Activated naive CD8-positive, alpha-beta T cell treated with anti-CD3 and anti-CD28 coated beads, Interleukin-2, amount 10 ng/mL, durations not matched to agents 7 days and 5 days (primary cell): ENCODE measurements around the gene ARHGAP6. TPM values are rescaled to one million over a fixed set of nuclear protein-coding genes. Genes with fewer than 3 reads are reported as not detected.
A peak's percentile ranks its signal among the peaks of the same experiment; 100 is the strongest.

Source experiments
- ATAC-seq: fragments of 150-1000 bp; cut with Tn5 transposase; one replicate; pipeline ENCODE4 v1.10.0; 2021; ENCODE audit warnings: low read depth, moderate library complexity
- POLR2A ChIA-PET: fragments of 350-600 bp; sonication (Branson Sonifier 250); formaldehyde crosslinking; loops from one replicate; lab custom pipeline; 2021; ENCODE audit warnings: antibody characterized with exemption; lab: Charles Lee
- DNase-seq: peaks from one replicate; pipeline ENCODE4 v3.0.0; 2021
- H3K27ac Mint-ChIP-seq: one replicate; pipeline ENCODE4 v1.8.0; 2022; ENCODE audit warnings: mild to moderate bottlenecking, mixed read lengths
- H3K27me3 Mint-ChIP-seq: one replicate; pipeline ENCODE4 v1.8.0; 2022; ENCODE audit warnings: mild to moderate bottlenecking, moderate library complexity, mixed read lengths
- H3K36me3 Mint-ChIP-seq: one replicate; pipeline ENCODE4 v1.8.0; 2021; ENCODE audit warnings: mild to moderate bottlenecking, mixed read lengths
- H3K4me1 Mint-ChIP-seq: one replicate; pipeline ENCODE4 v1.8.0; 2021; ENCODE audit warnings: mixed read lengths
- H3K4me3 Mint-ChIP-seq: one replicate; pipeline ENCODE4 v1.8.0; 2022; ENCODE audit warnings: mild to moderate bottlenecking, moderate library complexity, mixed read lengths
- H3K9me3 Mint-ChIP-seq: one replicate; pipeline ENCODE4 v1.8.0; 2021; ENCODE audit warnings: mixed read lengths
- total RNA-seq, 2 experiments: library from RNA; stranded (reverse); gene quantifications; one replicate each; pipeline ENCODE4 v1.2.3, GENCODE V29; 2021

ARHGAP6 gene, protein sequence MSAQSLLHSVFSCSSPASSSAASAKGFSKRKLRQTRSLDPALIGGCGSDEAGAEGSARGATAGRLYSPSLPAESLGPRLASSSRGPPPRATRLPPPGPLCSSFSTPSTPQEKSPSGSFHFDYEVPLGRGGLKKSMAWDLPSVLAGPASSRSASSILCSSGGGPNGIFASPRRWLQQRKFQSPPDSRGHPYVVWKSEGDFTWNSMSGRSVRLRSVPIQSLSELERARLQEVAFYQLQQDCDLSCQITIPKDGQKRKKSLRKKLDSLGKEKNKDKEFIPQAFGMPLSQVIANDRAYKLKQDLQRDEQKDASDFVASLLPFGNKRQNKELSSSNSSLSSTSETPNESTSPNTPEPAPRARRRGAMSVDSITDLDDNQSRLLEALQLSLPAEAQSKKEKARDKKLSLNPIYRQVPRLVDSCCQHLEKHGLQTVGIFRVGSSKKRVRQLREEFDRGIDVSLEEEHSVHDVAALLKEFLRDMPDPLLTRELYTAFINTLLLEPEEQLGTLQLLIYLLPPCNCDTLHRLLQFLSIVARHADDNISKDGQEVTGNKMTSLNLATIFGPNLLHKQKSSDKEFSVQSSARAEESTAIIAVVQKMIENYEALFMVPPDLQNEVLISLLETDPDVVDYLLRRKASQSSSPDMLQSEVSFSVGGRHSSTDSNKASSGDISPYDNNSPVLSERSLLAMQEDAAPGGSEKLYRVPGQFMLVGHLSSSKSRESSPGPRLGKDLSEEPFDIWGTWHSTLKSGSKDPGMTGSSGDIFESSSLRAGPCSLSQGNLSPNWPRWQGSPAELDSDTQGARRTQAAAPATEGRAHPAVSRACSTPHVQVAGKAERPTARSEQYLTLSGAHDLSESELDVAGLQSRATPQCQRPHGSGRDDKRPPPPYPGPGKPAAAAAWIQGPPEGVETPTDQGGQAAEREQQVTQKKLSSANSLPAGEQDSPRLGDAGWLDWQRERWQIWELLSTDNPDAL (N-terminal part only)
- not detected for total RNA-seq

DNA sequence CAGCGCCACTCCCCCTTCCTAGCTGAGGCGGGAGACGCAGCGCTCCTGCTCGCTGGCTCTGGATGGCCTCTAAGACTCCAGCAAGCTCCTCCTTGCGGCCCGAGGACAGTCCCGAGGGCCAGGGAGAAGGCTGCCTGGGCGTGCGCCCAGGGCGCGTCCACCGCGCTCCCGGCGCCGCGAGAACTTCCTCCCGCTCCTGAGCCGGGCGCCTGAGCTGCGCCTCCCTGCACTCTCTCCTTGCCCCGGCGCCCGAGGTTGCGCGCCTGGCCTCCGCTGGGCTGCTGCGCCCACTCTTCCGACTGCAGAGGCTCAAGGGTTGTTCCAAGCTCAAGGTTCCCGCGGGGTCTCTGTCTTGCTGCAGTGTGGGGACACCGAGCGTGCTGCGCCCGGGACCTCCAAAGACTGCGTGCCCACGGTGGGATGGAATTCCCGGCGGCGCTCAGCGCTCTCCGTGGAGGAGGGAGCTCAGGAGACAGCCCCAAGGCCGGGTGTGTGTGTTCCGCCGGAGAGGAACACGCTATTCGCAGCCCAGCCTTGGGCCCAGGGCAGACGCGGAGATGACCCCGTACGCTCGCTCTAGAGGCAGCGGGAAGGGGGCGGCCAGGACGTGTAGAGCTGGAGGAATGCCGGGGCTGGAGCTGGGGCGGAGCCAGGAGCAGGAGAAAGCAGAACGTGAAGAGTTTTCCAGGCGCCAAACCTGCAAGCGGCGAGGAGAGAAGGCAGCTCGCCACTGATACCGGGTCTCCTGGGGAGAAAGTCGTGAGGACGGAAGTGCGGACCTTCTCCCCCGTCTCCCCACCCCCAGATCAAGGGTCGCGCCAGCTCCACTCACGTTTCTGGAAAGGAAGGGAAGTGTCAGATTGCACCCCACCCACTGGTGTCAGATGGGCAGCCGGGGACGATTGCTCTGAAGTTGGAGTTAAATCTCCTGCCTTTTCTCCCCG lies at the start of gene ARHGAP6:
TSS of gene ARHGAP6 (minus strand) at position 753 of the 944 bp plus-strand sequence. CDS start 1,092 bp downstream, outside the sequence.
- Mint-ChIP-seq H3K4me1 (no peaks in the 10 kb centered on the region), H3K27me3 (peaks cover 46% of the 10 kb centered on the region), H3K4me3 (peak within 1 kb of the TSS; percentile 45), H3K27ac (no peak within 1 kb of the TSS), H3K36me3 (no peaks in the 10 kb centered on the region), H3K9me3 (no peaks in the 10 kb centered on the region)
- POLR2A ChIA-PET, result no interaction called here
- no peak for ATAC-seq
- peak; percentile 15 for DNase-seq

- no peak for DNase-seq
- H3K36me3 Mint-ChIP-seq, result no peaks in the 10 kb centered on the region
- H3K4me1 Mint-ChIP-seq, result no peaks in the 10 kb centered on the region
- no peak overlapping the region for H3K4me3 Mint-ChIP-seq
- POLR2A ChIA-PET, result no interaction called here
- H3K9me3 Mint-ChIP-seq, result no peaks in the 10 kb centered on the region
- no peak for ATAC-seq
- no peak overlapping the region for H3K27ac Mint-ChIP-seq
- H3K27me3 Mint-ChIP-seq, result peaks cover 7% of the 10 kb centered on the region
Observed at GRCh38 chrX:11704725-11705495, 39.2 kb upstream of the ARHGAP6 start.

DNA sequence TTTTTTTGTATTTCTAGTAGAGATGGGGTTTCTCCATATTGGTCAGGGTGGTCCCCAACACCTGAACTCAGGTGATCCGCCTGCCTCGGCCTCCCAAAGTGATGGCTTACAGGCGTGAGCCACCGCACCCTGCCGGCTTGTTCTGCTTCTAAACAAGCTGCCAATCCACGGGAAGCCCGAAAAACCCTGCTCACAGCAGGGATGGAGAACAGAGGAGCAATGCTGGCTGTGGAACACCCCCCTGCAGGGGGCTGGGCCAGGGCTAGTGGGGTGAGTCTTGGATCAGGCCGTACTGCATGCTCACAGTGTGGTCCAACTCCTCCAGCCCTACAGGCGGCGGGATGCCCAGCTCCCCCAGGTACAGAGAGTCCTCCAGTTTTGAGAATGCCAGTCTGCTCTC lies 38.1 kb upstream of the ARHGAP6 start:
- no peaks in the 10 kb centered on the region for H3K9me3 Mint-ChIP-seq
- DNase-seq (no peak), ATAC-seq (no peak)
- no peak overlapping the region for H3K4me3 Mint-ChIP-seq
- no peak overlapping the region for H3K27ac Mint-ChIP-seq
- H3K36me3 Mint-ChIP-seq, result no peaks in the 10 kb centered on the region
- peaks cover 7% of the 10 kb centered on the region for H3K27me3 Mint-ChIP-seq
- no peaks in the 10 kb centered on the region for H3K4me1 Mint-ChIP-seq
- POLR2A ChIA-PET, result no interaction called here

- Mint-ChIP-seq H3K27ac (no peak overlapping the region), H3K4me1 (no peaks in the 10 kb centered on the region), H3K27me3 (peaks cover 11% of the 10 kb centered on the region), H3K4me3 (no peak overlapping the region), H3K36me3 (no peaks in the 10 kb centered on the region), H3K9me3 (no peaks in the 10 kb centered on the region)
- POLR2A ChIA-PET, result no interaction called here
- no peak for DNase-seq
- no peak for ATAC-seq
Observed at GRCh38 chrX:11702965-11703631, 37.4 kb upstream of the ARHGAP6 start.

- no peak overlapping the region for H3K27ac Mint-ChIP-seq
- H3K27me3 Mint-ChIP-seq, result peaks cover 11% of the 10 kb centered on the region
- H3K4me1 Mint-ChIP-seq, result no peaks in the 10 kb centered on the region
- DNase-seq (no peak), ATAC-seq (no peak)
- H3K36me3 Mint-ChIP-seq, result no peaks in the 10 kb centered on the region
- no peaks in the 10 kb centered on the region for H3K9me3 Mint-ChIP-seq
- POLR2A ChIA-PET, result no interaction called here
- H3K4me3 Mint-ChIP-seq, result no peak overlapping the region
Observed at GRCh38 chrX:11702420-11702819, 36.7 kb upstream of the ARHGAP6 start.

DNA sequence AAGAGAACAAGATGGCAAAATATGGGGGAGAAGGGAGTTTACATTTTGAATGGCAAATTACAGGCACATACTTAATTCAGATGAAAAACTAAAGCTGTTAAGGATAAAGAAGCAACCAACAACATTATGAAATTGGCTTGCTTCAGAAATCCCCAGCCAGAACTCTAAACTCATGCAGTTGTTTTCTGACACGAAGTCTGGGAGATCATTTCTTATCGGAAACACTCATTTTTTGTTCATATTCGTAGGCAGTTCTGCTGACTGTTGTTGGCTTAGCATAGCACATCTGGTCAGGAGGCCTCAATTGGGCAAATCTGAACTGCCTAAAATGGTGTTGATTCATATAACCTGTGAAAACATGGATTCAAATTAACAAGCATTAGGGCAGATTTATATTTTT lies 33.0 kb upstream of the ARHGAP6 start:
- H3K36me3 Mint-ChIP-seq, result no peaks in the 10 kb centered on the region
- POLR2A ChIA-PET, result no interaction called here
- no peak overlapping the region for H3K27ac Mint-ChIP-seq
- no peaks in the 10 kb centered on the region for H3K9me3 Mint-ChIP-seq
- ATAC-seq (no peak), DNase-seq (no peak)
- H3K4me1 Mint-ChIP-seq, result no peaks in the 10 kb centered on the region
- H3K27me3 Mint-ChIP-seq, result peaks cover 11% of the 10 kb centered on the region
- H3K4me3 Mint-ChIP-seq, result no peak overlapping the region

GRCh38 chrX:11688201-11688600 lies 22.5 kb upstream of the ARHGAP6 start:
- Mint-ChIP-seq H3K4me1 (no peaks in the 10 kb centered on the region), H3K36me3 (no peaks in the 10 kb centered on the region), H3K27me3 (peaks cover 5% of the 10 kb centered on the region), H3K27ac (no peak overlapping the region), H3K9me3 (no peaks in the 10 kb centered on the region), H3K4me3 (no peak overlapping the region)
- POLR2A ChIA-PET, result no interaction called here
- DNase-seq (no peak), ATAC-seq (no peak)

DNA sequence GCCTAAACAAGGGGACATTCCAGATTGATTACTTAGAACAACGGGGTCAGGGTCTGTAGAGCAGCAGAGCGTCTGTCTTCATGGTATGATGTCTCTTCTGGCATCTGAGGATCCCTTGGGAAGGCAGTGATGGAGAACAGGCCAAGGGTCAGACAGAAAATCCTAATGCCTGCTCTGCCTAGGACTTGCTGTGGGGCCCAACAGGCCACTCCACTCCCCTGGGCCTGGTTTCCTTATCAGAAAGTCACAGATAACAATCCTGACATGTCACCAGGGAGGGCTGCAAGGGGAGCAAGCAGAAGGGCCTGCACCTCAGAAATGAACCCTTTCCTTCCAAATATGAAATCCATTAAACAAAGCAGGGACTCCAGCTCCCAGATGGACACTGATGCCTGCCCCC lies 21.4 kb upstream of the ARHGAP6 start:
- POLR2A ChIA-PET, result no interaction called here
- no peak overlapping the region for H3K4me3 Mint-ChIP-seq
- no peak overlapping the region for H3K27ac Mint-ChIP-seq
- no peaks in the 10 kb centered on the region for H3K9me3 Mint-ChIP-seq
- H3K27me3 Mint-ChIP-seq, result peaks cover 5% of the 10 kb centered on the region
- ATAC-seq (no peak), DNase-seq (no peak)
- H3K36me3 Mint-ChIP-seq, result no peaks in the 10 kb centered on the region
- no peaks in the 10 kb centered on the region for H3K4me1 Mint-ChIP-seq

GRCh38 chrX:11683057-11683456 lies 17.3 kb upstream of the ARHGAP6 start:
- Mint-ChIP-seq H3K4me1 (no peaks in the 10 kb centered on the region), H3K27ac (no peak overlapping the region), H3K4me3 (no peak overlapping the region), H3K27me3 (peaks cover 2% of the 10 kb centered on the region), H3K36me3 (no peaks in the 10 kb centered on the region), H3K9me3 (no peaks in the 10 kb centered on the region)
- POLR2A ChIA-PET, result no interaction called here
- DNase-seq, result no peak
- no peak for ATAC-seq

GRCh38 chrX:11678158-11678557 lies 12.4 kb upstream of the ARHGAP6 start:
- Mint-ChIP-seq H3K4me1 (no peaks in the 10 kb centered on the region), H3K4me3 (no peak overlapping the region), H3K27me3 (peaks cover 2% of the 10 kb centered on the region), H3K27ac (no peak overlapping the region), H3K9me3 (no peaks in the 10 kb centered on the region), H3K36me3 (no peaks in the 10 kb centered on the region)
- ATAC-seq, result no peak
- POLR2A ChIA-PET, result no interaction called here
- DNase-seq, result no peak

DNA sequence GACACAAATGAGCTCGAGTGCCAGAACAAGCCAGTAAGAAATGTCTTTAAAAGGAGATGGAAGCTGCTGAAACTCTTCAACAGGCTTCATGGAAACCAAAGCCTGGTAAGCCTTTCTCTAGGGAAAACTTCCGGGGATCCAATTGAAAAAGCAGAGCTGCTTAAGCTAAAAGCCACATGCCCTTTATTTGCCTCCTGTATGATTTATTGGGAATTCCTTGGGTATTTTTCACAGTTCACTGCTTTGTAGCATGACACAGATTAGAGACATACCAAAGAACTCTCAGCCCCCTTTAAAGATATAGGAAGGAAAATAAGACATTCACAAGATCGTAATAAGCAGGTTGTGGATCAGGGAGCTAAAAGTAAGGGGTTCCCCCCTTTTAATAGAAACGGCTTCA lies 6.5 kb upstream of the ARHGAP6 start:
- Mint-ChIP-seq H3K36me3 (no peaks in the 10 kb centered on the region), H3K9me3 (no peaks in the 10 kb centered on the region), H3K4me3 (no peak overlapping the region), H3K27ac (no peak overlapping the region), H3K27me3 (peaks cover 26% of the 10 kb centered on the region), H3K4me1 (no peaks in the 10 kb centered on the region)
- DNase-seq (no peak), ATAC-seq (no peak)
- POLR2A ChIA-PET, result no interaction called here

- no peaks in the 10 kb centered on the region for H3K4me1 Mint-ChIP-seq
- no peak overlapping the region for H3K4me3 Mint-ChIP-seq
- no peak for DNase-seq
- H3K27me3 Mint-ChIP-seq, result peaks cover 39% of the 10 kb centered on the region
- no peaks in the 10 kb centered on the region for H3K36me3 Mint-ChIP-seq
- POLR2A ChIA-PET, result no interaction called here
- H3K27ac Mint-ChIP-seq, result no peak overlapping the region
- ATAC-seq, result no peak
- H3K9me3 Mint-ChIP-seq, result no peaks in the 10 kb centered on the region
Observed at GRCh38 chrX:11670316-11670715, 4.6 kb upstream of the ARHGAP6 start.
